HG02571 (cell line): ENCODE measurements around the gene SKA1.

Experiments used
- ATAC-seq: cut with Tn5 transposase; IDR thresholded peaks from one replicate; pipeline ENCODE4 v1.9.1; 2021; ENCODE audit warnings: mild to moderate bottlenecking, moderate library complexity; ENCODE audit not compliant: unreplicated experiment

SKA1 gene, protein sequence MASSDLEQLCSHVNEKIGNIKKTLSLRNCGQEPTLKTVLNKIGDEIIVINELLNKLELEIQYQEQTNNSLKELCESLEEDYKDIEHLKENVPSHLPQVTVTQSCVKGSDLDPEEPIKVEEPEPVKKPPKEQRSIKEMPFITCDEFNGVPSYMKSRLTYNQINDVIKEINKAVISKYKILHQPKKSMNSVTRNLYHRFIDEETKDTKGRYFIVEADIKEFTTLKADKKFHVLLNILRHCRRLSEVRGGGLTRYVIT

DNA sequence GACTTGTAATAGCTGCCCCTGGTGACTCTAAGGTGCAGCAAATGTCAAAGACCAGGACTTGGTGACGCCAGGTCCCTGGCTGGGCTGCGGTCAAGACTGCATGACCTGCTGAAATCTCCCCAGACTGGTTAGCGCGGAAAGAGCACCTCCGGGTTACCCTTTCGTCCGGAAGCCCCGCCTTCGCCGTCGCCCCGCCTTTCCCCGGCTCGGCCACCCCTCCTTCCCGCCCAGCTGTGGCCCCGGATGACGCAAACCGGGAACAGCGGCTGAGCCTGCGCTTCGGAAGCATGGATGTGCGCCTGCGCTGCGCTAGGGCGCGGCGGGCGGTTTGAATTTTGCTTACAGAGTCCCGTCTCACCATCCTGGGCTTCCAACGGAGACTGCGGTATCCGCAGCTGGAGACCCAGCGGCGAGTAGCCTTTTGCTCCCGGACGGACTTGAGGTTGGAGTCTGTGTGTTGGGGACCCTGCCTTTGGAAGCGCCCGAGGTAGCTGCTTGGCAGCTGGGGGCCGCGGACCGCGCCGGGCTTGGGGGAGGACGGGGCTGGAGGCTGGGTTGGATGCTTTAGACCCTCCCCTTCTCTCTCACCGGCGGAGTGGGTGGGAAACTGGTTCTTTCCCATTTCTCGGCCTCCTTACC, at the start of gene SKA1:
SKA1 (plus strand) TSS at position 294 of the 639 bp plus-strand sequence. CDS start 785 bp downstream, outside the sequence.
- ATAC-seq, result peak; percentile 94

DNA sequence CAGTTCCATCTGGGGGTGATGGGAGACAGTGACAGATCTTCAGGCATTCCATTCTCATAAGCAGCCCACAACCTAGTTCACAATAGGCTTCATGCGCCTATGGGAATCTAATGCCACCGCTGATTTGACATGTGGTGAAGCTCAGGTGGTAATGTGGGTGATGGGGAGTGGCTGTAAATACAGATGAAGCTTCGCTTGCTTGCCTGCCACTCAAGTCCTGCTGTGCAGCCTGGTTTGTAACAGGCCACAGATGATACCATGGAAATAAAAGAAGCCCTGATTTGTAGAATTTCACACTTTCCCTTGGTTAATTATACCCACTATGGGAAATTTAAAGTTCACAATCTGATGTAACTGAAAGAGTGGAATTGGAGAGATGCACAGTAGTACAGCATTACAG, 46.9 kb upstream of the SKA1 start:
- no peak for ATAC-seq

DNA sequence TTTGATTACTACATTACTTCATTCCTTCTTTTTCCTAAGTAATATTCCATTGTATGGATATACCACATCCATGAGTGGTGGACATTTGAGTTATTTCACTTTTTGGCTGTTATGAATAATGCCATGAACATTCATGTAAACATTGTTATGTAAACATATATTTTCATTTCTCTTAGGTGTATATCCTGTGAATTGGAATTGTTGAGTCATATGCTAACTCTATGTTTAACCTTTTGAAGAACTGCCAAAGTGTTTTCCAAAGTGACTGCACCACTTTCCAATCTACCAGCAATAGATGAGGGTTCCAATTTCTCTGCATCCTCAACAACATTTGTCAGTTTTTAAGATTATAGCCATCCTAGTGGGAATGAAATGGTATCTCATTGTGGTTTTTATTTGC, 44.7 kb upstream of the SKA1 start:
- ATAC-seq, result no peak

DNA sequence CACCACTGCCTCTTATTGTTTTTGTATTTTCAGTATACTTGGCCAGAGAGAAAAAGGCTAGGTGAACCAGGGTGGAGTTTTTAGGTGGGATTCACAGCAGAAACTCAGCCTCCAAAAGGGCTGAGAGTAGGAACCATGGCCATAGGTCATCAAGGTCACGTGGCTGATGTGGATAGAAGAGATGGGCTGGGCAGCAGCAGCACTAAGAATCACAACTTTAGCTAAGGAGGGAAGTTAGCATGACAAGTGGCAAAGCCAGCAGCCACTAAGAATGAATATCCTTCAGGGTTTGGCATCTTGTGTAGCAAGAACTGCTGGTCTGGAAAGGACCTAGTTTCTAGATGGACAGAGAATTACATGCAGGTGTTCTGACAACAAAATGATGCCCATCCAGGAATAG, 43.2 kb upstream of the SKA1 start:
- no peak for ATAC-seq

DNA sequence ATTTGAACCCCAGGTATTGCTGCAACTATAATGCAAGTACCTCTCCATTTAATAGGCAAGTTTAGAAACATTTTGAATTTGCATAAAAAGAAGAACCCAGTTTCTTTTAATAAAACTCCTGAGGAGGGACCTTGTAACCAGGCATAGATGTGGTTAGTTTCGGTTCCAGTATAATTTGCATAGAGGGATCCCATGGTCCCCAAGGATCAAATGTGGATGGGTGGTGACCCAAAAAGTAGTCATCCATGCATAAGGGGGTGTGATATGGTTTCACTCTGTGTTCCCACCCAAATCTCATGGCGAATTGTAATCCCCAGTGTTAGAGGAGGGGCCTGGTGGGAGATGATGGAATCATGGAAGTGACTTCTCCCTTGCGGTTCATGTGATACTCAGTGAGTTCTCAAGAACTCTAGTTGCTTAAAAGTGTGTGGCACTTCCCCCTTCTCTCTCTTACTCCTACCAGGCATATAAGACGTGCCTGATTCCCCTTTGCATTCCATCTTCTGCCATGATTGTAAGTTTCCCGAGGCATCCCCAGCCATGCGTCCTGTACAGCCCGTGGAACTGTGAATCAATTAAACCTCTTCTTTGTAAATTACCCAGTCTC, 40.2 kb upstream of the SKA1 start:
- ATAC-seq, result no peak

DNA sequence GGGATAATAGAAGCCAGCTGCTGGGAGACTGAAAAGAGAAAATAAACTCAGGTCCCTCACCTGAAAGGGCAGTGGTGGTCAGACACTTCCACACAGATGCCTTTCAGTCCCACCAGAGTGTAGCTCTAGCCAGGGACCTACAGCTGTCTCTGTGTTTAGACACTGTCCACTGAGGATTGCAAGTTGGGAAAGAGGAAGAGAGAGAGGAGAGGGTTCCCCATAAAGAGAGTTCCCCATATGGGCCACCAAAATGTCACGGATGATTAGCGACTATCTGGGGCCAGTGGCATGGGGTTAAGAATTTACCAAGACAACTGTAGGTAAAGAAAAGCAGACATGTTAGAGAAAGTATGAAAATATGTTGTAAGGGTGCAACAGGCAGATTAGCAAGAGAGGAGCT, 36.7 kb upstream of the SKA1 start:
- ATAC-seq, result no peak

DNA sequence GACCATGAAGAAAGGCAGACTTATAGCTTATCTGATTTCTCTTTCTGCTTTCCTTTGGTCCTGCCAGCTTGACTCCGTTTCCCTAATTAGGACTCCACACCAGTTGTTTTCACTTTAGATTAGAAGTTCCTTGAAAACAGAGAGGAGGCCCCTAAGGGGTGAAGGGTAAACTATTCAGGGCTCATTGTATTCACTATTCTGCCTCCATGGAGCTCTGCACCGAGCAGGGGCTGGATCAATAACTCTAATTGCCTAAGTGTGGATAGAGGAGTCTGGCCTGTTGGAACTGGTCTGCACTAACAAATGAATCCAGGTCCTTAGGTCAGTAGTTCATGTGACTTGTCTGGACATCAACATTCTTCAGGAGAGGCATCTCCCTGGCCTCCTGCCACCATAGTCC, 36.1 kb upstream of the SKA1 start:
- no peak for ATAC-seq

DNA sequence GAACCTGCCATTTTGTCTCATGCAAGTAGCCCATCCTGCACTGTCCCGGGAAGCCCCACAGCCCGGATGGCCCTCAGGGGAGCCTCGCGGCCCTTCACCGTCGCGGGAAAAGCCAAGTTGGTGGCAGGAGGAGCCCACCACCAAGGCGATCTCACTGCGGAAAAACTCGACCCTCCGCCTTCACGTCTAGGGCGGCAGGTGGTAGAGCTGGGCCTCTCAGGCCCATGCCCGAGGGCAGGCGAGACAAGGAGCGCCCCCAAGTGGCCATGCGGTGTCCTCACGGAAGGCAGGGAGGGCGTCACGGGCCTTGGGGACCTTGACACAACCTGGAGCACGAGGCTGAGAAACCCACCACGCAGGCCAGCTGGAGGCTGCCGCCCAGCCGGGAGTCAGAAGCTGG, 34.8 kb upstream of the SKA1 start:
- no peak for ATAC-seq

DNA sequence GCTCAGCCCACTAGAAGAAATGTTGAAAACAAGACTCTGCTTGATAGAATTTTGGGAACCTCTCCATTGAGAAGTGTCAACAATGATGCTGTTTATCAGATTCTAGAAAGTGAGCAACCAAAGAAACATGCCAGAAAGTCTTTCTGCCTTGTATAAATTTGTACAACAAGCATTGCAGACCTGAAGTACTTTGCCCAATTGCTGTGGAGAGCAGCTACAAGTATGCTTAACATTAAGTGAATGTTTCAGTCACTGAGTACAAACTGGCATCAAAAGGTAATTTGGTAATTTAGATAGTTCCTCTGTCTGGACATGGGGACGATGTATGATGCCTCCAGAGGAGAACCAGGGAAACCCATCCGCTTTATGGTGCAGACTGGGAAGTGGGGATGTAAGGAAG, 33.4 kb upstream of the SKA1 start:
- ATAC-seq, result no peak

DNA sequence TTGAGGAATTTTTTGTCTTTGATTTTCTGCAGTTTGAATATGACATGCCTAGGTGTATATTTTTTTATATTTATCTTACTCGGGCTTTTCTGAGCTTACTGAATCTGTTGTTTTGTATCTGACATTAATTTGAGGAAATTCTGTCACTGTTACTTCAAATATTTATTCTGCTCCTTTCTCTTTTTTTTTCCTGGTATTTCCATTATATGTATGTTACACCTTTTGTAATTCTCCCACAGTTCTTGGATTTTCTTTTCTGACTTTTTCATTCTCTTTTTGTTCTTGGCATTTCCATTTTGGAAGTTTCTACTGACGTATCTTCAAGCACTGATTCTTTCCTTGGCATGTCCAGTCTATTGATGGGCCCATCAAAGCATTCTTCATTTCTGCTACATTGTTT, 24.1 kb upstream of the SKA1 start:
- ATAC-seq, result no peak

DNA sequence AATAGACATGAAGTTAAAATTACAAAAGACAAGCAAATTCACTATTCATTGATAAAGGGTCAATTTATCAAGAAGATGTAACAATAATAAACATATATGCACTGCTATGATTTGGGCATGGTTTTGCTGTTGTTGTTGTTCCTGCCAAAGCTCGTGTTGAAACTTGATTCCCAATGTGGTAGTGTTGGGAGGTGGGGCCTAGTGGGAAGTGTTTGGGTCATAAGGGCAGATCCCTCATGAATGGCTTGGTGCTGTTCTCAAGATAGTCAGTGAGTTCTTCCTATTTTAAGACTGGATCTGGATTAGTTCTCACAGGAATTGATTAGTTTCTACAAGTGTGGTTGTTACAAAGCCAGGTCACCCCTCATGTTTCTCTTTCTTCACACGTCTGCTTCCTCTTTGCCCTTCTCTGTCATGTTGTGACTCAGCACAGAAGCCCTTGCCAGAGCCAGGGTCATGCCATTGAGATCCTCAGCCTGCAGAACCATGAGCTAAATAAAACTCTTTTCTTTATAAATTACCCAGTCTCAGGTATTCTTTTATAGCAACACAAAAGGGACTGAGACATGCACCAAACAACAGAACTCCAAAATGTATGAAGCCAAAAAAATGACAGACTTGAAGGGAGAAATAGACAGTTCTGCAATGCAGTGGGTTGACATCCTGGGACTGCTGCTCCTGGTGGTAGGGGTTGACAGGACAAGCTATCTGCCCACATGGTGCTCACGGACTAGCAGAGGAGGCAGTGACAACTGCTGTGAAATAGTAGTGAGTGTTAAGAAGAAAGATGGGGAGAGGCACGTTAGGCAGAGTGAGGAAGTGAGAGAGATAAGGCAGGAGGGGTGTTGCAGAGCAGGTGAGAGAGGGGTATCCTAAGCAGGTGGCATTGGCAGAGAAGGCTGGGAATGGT, 18.6 kb upstream of the SKA1 start:
- peak; percentile 54 for ATAC-seq

DNA sequence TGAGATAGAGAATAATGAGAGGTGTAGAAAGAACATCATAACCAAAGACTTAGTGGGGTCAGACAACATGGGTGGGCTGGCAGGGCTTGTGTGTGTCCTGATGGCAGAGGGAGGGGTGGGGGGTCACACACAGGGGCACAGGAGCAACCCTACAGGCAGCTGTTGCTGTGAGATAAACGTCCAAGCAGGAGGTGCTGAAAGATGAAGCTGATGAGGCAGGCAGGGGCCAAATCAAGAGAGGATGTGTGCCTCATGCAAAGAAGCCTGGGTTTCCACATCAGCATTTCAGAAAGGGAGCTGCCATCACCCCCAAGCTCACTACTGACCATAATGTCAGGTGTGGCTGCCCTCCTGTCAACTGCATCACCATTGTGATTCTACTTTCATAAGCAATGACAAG, 16.0 kb upstream of the SKA1 start:
- no peak for ATAC-seq

DNA sequence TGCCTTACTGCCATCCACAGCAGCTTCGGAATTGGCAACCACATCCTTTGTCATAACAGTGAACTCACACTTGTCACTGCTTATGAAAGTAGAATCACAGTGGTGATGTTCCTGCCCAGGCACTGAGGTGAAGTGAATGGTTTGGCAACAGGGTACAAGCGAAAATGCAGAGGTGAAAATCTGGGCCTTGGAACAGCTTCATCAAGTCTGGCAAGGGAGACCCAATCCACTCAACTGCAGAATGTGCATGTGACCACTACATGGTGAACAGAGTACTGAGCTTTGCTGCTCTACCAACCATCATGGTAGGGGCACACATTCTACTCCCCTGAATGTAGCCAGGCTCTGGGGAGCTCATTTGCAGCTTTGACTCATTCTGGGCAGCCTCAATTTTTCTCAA, 15.0 kb upstream of the SKA1 start:
- ATAC-seq, result no peak

DNA sequence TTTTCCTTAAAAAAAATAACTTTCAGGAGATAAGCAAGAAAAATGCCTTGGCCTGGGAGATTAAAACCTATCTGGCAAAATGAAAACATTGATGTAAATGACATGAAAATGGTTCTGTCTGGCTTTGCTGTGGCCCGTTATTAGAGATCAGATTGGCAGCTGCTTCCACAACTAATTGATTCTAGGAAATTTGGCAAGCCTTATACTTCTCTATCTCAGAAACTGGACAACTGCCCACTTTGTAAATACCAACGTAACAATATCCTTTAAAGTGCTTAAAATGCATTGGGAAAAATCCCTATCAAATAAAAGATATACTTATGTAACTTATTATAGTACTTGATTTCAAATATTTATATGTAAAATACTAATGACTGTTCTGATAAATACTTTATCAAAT, 14.2 kb upstream of the SKA1 start:
- ATAC-seq, result no peak

DNA sequence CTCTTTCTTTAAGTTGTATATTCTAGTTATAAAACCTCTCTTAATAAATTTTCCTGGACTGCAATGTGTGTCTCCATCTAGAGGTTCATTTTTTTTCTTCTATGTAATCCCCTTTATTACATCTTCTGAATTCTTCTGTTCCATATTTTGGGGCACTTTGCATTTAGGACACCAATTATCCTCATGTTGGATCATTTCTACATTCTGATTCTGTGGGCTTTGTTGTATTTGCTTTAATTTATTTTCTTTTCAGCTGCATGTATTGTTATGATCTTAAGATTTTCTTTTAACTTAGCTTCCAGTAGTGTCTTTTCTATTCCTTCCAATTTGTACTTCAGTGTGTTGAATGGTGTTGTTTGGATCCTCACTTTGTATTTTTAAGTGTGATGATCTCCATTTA, 5.2 kb upstream of the SKA1 start:
- no peak for ATAC-seq

DNA sequence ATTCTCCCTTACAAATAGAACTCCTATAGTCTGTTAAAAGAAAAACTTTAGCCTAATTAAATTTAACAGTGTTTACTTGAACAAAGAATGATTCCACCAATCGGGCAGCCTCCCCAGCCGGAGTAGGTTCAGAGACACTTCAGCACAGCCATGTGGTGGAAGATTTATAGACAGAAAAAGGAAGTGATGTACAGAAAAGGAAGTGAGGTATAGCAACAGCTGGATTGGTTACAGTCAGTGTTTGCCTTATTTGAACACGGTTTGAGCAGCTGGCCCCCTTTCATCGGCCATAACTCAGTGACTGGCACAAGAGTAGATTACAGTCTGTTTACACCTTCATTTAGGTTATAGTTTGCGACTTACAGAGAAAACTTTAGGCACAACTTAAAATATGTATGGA, 2.1 kb upstream of the SKA1 start:
- no peak for ATAC-seq

DNA sequence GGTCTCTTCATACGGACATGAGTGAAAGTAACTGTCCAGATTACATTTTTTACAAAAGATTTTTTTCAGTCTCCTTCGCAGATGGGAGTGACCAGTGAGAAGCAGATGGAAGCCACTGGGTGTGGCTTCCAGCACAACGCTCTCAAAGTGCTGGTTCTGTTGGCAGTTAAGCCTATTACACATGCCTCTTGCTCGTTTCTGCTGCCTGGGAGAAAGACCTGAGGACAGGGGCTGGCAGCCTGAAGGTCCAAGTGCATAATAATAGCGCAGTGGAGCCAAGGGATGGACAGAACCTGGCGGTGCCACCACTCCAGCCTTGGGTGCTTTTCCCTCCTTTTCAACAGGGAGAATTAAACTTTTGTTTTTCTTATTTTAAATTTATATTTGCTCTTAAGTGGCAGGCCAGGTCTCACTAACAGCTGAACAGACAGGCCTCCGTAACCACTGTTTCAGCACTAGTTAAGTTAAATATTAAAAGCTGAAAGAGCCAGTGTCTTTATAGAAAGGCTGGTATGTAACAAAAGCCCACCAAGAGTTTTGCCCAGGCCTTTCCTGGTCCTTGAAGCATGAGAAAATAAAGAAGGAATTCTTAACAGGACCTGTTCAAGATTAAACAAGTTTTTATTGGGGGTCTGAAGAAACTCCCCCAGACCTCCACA, 1.2 kb upstream of the SKA1 start:
- ATAC-seq, result no peak

DNA sequence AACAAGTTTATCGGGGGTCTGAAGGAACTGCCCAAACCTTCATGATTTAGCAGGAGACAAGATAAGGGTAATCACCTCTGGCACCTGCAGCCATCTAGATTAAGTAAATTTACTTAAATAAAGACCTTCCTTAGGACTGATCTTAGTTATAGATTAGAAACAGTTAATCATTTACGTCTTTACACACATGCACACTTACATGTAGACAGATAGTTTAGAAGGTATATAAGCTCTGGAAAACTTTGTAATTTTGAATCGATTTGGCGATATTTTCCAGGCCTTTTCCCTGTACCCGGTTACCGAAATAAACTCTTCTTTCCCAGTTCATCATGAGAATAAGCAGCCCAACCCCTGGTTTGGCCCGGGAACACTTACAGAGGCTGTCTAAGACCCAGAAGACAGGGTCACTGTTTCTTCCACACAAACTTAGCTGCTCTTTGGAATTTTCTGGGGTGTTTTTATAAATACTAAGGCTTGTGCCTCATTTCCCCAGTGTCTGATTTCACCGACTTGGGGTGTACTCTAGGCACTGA, 560 bp upstream of the SKA1 start:
- no peak for ATAC-seq

DNA sequence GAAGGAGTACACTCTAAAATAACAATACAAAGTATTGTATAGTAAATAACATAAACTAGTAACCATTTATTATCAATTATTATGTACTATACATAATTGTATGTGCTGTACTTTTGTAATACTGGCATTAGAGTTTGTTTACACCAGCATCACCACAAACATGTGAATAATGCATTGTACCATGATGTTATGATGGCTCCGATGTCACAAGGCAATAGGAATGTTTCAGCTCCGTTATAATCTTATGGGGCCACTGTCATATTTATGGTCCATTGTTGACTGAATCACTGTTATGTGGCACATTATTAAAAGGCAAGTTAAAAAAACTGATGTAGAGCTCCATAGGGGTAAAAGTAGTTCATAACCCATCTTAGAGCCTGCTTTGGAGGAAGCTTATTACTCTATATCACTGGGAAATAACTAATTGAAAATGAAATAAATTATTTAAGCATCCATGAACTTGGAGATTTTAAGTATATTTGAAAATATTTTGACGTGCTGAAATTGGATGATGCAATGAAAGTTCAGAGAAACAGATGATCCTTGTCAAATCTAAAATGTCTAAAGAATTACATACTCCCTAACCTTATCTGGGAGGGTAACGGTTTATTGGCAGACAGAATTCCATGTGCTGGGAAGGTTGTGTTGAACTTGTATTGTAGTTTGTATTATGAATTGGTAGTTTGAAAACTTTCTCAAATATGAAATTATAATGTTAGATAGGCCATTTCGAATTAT, 2.4 kb downstream of the SKA1 start:
- no peak for ATAC-seq

DNA sequence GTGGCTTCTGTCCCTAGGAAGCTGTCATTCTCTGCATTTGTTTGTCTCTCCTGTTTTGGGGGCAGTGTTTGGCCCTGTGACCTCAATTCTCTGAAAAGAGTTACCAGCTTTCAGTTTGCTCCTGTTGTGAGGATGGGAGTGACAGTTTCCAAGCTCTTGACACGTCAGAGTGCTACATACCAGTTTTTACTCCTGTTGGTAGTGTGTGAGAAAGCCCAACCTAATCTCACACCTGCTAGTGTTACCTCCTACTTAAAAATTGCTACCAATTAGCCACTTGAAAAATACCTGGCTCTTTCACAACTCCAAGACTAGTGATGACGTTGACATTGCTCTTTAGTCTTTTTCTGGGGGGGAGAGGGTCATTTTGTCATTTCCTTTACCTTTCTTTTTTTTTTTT, 14.1 kb downstream of the SKA1 start:
- ATAC-seq, result no peak
